CD14-positive monocyte (primary cell): ENCODE data around the gene HAUS7. TPM values are rescaled to one million over a fixed set of nuclear protein-coding genes. Genes with fewer than 3 reads are reported as not detected.

Experiments
- DNase-seq, 3 donors: peaks; one replicate each; pipeline ENCODE4 v3.0.0-alpha.2; 2011 to 2022
- H2AFZ ChIP-seq: 2 replicates; pipeline ENCODE4 v1.6.0; 2012; ENCODE audit warnings: mild to moderate bottlenecking, low read depth, low read length, inconsistent platforms; ENCODE audit not compliant: insufficient read depth, poor library complexity, severe bottlenecking
- H3K27ac ChIP-seq, 2 donors: 1 replicate in 1 of 2; 2 replicates in 1 of 2; pipeline ENCODE4 v1.5.1; 2012 to 2013; ENCODE audit warnings: low read length in 2 of 2, control low read depth in 1 of 2, inconsistent platforms in 1 of 2, low read depth in 1 of 2, mild to moderate bottlenecking in 1 of 2
- H3K27me3 ChIP-seq, 2 donors: one replicate each; pipeline versions ENCODE4 v1.6.0 to v1.6.1; 2011 to 2013; ENCODE audit warnings: low read length in 2 of 2; ENCODE audit not compliant: control insufficient read depth in 2 of 2, insufficient read depth in 2 of 2
- H3K36me3 ChIP-seq, 2 donors: replicated peaks in 1 of 2; 1 replicate in 1 of 2; 2 replicates in 1 of 2; pipeline versions ENCODE4 v1.5.1 to v1.6.1; 2012 to 2013; ENCODE audit warnings: low read length in 2 of 2, control low read depth in 1 of 2, inconsistent platforms in 1 of 2, mild to moderate bottlenecking in 1 of 2; ENCODE audit not compliant: insufficient read depth in 2 of 2, control insufficient read depth in 1 of 2
- H3K4me1 ChIP-seq, 2 donors: 1 replicate in 1 of 2; 2 replicates in 1 of 2; pipeline versions ENCODE4 v1.5.1 to v1.6.1; 2012 to 2013; ENCODE audit warnings: low read length in 2 of 2, control low read depth in 1 of 2, inconsistent platforms in 1 of 2, mild to moderate bottlenecking in 1 of 2, moderate library complexity in 1 of 2; ENCODE audit not compliant: insufficient read depth in 2 of 2, control insufficient read depth in 1 of 2
- H3K4me2 ChIP-seq: replicated peaks from 2 replicates; pipeline ENCODE3; 2012; ENCODE audit warnings: low read length, moderate library complexity, mild to moderate bottlenecking; ENCODE audit not compliant: poor library complexity, severe bottlenecking; ENCODE audit errors: extremely low read depth
- H3K4me3 ChIP-seq, 3 experiments: fragments of 200-600 bp in 1 of 3; sonication (generic) in 1 of 3; replicated peaks in 1 of 3; 1 replicate in 2 of 3; 2 replicates in 1 of 3; pipeline ENCODE4 v1.5.1; 2011 to 2013; ENCODE audit warnings: low read length in 3 of 3, mild to moderate bottlenecking in 3 of 3, control low read depth in 2 of 3, low read depth in 2 of 3, inconsistent platforms in 1 of 3, moderate library complexity in 1 of 3
- H3K79me2 ChIP-seq: 2 replicates; pipeline ENCODE4 v1.6.0; 2012; ENCODE audit warnings: mild to moderate bottlenecking, control low read depth, inconsistent platforms, low read length, moderate library complexity; ENCODE audit not compliant: insufficient read depth
- H3K9ac ChIP-seq: 2 replicates; pipeline ENCODE4 v1.6.0; 2017; ENCODE audit warnings: low read length, mild to moderate bottlenecking; ENCODE audit not compliant: insufficient read depth, poor library complexity, severe bottlenecking
- H3K9me3 ChIP-seq, 2 donors: replicated peaks in 1 of 2; 1 replicate in 1 of 2; 2 replicates in 1 of 2; pipeline versions ENCODE4 v1.5.1 to v1.6.1; 2012 to 2013; ENCODE audit warnings: low read length in 2 of 2, control low read depth in 1 of 2; ENCODE audit not compliant: control insufficient read depth in 1 of 2, insufficient read depth in 1 of 2
- H4K20me1 ChIP-seq: 2 replicates; pipeline ENCODE4 v1.6.0; 2012; ENCODE audit warnings: mild to moderate bottlenecking, low read length, control low read depth, moderate library complexity; ENCODE audit not compliant: insufficient read depth
- H3K27ac Mint-ChIP-seq, 7 donors: one replicate each; pipeline ENCODE4 v1.8.0; 2020; ENCODE audit warnings: mild to moderate bottlenecking in 7 of 7, mixed read lengths in 7 of 7, moderate library complexity in 6 of 7, inconsistent platforms in 2 of 7
- H3K27me3 Mint-ChIP-seq, 3 donors: one replicate each; pipeline ENCODE4 v1.8.0; 2021 to 2022; ENCODE audit warnings: low read depth in 3 of 3, mild to moderate bottlenecking in 3 of 3, mixed read lengths in 3 of 3, moderate library complexity in 3 of 3, inconsistent platforms in 1 of 3
- H3K36me3 Mint-ChIP-seq, 2 donors: one replicate each; pipeline ENCODE4 v1.8.0; 2020; ENCODE audit warnings: mixed read lengths in 2 of 2, inconsistent platforms in 1 of 2, mild to moderate bottlenecking in 1 of 2
- H3K4me1 Mint-ChIP-seq: one replicate; pipeline ENCODE4 v1.8.0; 2020; ENCODE audit warnings: mild to moderate bottlenecking, mixed read lengths
- H3K4me3 Mint-ChIP-seq, 2 donors: one replicate each; pipeline ENCODE4 v1.8.0; 2020; ENCODE audit warnings: mild to moderate bottlenecking in 2 of 2, mixed read lengths in 2 of 2, moderate library complexity in 1 of 2
- H3K9me3 Mint-ChIP-seq, 7 donors: one replicate each; pipeline ENCODE4 v1.8.0; 2020 to 2022; ENCODE audit warnings: mixed read lengths in 7 of 7, mild to moderate bottlenecking in 6 of 7, moderate library complexity in 6 of 7, inconsistent platforms in 2 of 7
- CTCF ChIP-seq: fragments of 200-600 bp; IDR thresholded peaks from one replicate; pipeline ENCODE4 v1.8.0; 2022; ENCODE audit warnings: antibody characterized with exemption, mild to moderate bottlenecking
- WGBS: methylation state at CpG from one replicate; pipeline ENCODE4 v1.1.5; 2013; ENCODE audit warnings: missing lambda C conversion rate; ENCODE audit not compliant: insufficient coverage; 5-methylcytosine and 5-hydroxymethylcytosine counted together
- intact Hi-C, 2 donors: fragments of 100-400 bp; cut with micrococcal nuclease; formaldehyde crosslinking; loops; one replicate each; pipeline versions ENCODE4 v1.15.0 to v1.15.1; 2023
- polyA plus RNA-seq, 3 donors: library from polyadenylated mRNA; depleted of rRNA in 1 of 3; unstranded in 2 of 3; stranded (reverse) in 1 of 3; fragments of 300-500 nt in 2 of 3; fragments of >200 nt in 1 of 3; fragmentation: Illumina TruSeq in 2 of 3; gene quantifications; 1 replicate in 2 of 3; 2 replicates in 1 of 3; pipeline ENCODE4 v1.2.3, GENCODE V29; 2012 to 2021

HAUS7 gene
- polyA plus RNA-seq, 3 donors, result 23.8 to 37.5 (median 26.7) TPM

DNA sequence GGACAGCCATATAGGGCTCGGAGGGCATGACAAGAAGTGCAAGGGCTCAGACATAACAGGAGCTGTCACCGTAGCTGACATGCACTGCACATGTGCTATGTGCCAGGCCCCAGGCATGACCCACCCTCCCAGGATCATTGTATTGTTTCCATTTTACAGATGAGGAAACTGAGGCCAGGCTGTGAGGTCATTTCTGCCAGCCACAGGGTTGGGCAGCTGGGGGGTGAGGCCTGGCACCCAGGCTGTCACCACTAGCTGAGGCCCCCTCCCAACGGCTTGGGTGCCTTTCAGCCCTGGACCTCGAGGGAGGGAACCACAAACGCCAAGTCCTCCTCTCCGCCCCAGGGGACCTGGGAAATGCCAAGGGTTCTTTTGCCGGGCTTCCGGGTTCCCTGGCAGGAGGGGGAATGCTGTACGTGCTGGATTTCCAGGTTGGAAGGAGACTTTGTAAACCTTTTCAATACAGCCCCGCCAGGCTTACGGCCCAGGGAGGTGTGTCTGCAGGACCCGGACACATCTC is 37.2 kb downstream of the HAUS7 start:
- 86% methylated on average over 1 of the region's 12 CpGs for WGBS
- TF ChIP-seq CTCF, result no peak
- Histone ChIP-seq H4K20me1 (no peaks in the 10 kb centered on the region), H3K36me3 (no peaks in the 10 kb centered on the region), H3K9me3 (peaks cover 4 to 13% of the 10 kb centered on the region in 2 donors), H3K4me3 (no peak overlapping the region), H3K79me2 (no peaks in the 10 kb centered on the region), H3K27me3 (no peaks in the 10 kb centered on the region), H3K4me2 (no peak overlapping the region), H3K9ac (no peak overlapping the region), H3K4me1 (no peaks in the 10 kb centered on the region), H3K27ac (no peak overlapping the region), H2AFZ (no peak overlapping the region)
- Mint-ChIP-seq H3K27ac (no peak overlapping the region), H3K4me3 (no peak overlapping the region), H3K4me1 (no peaks in the 10 kb centered on the region), H3K36me3 (no peaks in the 10 kb centered on the region), H3K27me3 (peaks cover 0 to 5% (median 2%) of the 10 kb centered on the region in 3 donors), H3K9me3 (peaks cover 0 to 19% (median 15%) of the 10 kb centered on the region in 7 donors)
- DNase-seq, result no peak
- intact Hi-C loops, result no loop called here

DNA sequence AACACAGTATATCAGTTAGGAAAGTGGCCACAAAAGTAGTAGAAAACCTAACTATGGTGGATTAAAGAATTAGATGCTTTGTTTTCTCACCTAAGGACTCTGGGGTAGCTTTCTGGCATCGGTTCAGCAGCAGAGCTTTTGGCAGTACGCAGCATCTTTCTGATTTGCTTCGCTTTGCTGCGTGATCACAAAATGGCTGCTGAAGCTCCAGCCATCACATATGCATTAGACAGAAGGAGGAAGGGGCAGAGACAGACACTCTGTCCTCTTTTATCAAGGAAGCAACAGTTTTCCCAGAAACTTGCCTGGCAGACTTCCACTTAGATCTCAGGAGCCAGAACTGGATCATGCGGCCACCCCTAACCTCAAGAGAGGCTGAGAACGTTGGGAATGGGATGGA is 39.6 kb downstream of the HAUS7 start:
- Histone ChIP-seq H3K27me3 (no peaks in the 10 kb centered on the region), H4K20me1 (no peaks in the 10 kb centered on the region), H3K36me3 (no peaks in the 10 kb centered on the region), H2AFZ (no peak overlapping the region), H3K4me2 (no peak overlapping the region), H3K4me1 (no peaks in the 10 kb centered on the region), H3K4me3 (no peak overlapping the region), H3K9ac (no peak overlapping the region), H3K79me2 (no peaks in the 10 kb centered on the region), H3K27ac (no peak overlapping the region), H3K9me3 (peaks cover 4 to 13% of the 10 kb centered on the region in 2 donors)
- Mint-ChIP-seq H3K36me3 (no peaks in the 10 kb centered on the region), H3K9me3 (peaks cover 2 to 25% (median 17%) of the 10 kb centered on the region in 7 donors), H3K4me3 (no peak overlapping the region), H3K4me1 (peaks cover 7% of the 10 kb centered on the region), H3K27me3 (peaks cover 0 to 5% (median 2%) of the 10 kb centered on the region in 3 donors), H3K27ac (no peak overlapping the region)
- WGBS, result no CpG with 5 or more reads among the region's 6 CpGs
- intact Hi-C loops, result no loop called here
- no peak for TF ChIP-seq CTCF
- DNase-seq, result no peak
